ENCODE results near the gene IDH2.
"Not testable (repeated sequence)": the region's sequence is repeated elsewhere in the genome, so short reads cannot be mapped to it uniquely, and the experiment has no call there.

The IDH2 gene

DNA sequence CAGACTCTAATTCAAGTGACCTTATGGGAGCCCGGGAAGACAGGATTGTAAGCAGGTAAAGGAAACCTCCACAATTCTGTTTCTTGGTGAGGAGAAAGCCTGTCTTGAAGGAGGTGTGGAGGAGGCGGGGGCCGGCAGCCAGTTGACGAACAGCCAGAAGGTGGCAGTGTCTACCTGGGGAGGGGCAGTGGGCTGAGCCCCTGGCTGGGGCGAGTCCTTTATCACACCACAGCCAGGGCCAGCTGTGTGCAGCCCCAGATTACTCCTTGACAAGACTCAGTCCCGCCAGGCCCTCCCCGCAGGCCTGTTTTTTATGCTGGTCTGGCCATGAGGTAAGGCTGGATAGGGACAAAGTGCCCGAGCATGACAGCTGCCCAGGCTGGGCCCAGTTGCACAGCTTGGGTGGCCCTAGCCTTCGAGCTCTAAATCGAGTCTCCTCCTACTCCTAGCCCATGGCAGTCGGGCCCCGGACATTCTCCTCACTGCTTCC lies 40.9 kb upstream of the IDH2 start:
- DNase-seq (ENCODE audit: low read depth), result peak; percentile 94
- TF ChIP-seq POLR2A (IDR thresholded peaks at IDR 0.05; ENCODE audit: extremely low read depth, insufficient read length) (no peak), MYC (IDR thresholded peaks at IDR 0.05; ENCODE audit: low read depth, low read length) (peak; percentile 83)
- TF ChIP-seq, protein P1, sequence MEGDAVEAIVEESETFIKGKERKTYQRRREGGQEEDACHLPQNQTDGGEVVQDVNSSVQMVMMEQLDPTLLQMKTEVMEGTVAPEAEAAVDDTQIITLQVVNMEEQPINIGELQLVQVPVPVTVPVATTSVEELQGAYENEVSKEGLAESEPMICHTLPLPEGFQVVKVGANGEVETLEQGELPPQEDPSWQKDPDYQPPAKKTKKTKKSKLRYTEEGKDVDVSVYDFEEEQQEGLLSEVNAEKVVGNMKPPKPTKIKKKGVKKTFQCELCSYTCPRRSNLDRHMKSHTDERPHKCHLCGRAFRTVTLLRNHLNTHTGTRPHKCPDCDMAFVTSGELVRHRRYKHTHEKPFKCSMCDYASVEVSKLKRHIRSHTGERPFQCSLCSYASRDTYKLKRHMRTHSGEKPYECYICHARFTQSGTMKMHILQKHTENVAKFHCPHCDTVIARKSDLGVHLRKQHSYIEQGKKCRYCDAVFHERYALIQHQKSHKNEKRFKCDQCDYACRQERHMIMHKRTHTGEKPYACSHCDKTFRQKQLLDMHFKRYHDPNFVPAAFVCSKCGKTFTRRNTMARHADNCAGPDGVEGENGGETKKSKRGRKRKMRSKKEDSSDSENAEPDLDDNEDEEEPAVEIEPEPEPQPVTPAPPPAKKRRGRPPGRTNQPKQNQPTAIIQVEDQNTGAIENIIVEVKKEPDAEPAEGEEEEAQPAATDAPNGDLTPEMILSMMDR (IDR thresholded peaks at IDR 0.05; ENCODE audit: low read depth, low read length), result peak; percentile 82
- TF ChIP-seq, protein P2, sequence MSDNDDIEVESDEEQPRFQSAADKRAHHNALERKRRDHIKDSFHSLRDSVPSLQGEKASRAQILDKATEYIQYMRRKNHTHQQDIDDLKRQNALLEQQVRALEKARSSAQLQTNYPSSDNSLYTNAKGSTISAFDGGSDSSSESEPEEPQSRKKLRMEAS (IDR thresholded peaks at IDR 0.05; ENCODE audit: low read depth, low read length), result peak; percentile 69
- H3K4me3 ChIP-seq (ENCODE audit: low read depth, low read length), result peak overlapping the region; percentile 35

DNA sequence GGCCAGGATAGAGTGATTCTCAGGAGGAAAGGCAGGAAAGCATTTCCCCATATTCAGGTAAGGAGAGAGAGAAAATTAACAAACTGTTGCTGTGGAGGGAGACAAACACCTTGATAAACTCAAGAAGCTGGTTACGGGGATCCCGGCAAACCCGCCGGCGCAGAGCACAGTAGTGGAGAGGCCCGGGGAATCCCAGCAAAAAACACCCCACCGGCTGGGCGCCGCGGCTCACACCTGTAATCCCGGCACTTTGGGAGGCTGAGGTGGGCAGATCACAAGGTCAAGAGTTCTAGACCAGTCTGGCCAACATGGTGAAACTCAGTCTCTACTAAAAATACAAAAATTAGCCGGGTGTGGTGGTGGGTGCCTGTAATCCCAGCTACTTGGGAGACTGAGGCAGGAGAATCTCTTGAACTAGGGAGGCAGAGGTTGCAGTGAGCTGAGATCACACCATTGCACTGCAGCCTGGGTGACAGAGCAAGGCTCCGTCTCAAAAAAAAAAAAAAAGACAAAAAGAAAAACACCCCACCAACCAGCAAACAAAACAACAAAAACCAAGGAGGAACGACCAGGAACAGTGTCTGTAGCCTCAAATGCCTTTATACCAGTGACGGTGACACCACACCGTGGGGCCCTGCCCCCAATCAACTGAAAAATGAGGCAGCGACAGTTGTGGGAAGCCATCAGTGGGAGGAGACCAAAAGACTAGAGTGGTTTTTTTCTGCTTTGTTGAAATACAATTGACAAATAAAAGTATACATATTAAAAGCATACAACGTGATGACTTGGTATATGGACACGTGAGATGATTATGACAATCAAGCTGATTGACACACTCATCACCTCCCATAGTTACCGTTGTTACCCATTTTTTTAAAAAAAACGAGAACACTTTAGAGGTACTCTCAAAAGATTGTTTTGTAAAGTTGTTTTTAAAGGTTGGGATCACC lies 40.2 kb upstream of the IDH2 start:
- H3K4me3 ChIP-seq (ENCODE audit: low read depth, low read length), result peak overlapping the region; percentile 35
- DNase-seq (ENCODE audit: low read depth), result peak; percentile 88
- TF ChIP-seq, protein P2 (IDR thresholded peaks at IDR 0.05; ENCODE audit: low read depth, low read length), result peak; percentile 70
- TF ChIP-seq MYC (IDR thresholded peaks at IDR 0.05; ENCODE audit: low read depth, low read length), result peak; percentile 70; the same call in 1 of the 2 replicates
- TF ChIP-seq, protein P1 (IDR thresholded peaks at IDR 0.05; ENCODE audit: low read depth, low read length), result no peak

DNA sequence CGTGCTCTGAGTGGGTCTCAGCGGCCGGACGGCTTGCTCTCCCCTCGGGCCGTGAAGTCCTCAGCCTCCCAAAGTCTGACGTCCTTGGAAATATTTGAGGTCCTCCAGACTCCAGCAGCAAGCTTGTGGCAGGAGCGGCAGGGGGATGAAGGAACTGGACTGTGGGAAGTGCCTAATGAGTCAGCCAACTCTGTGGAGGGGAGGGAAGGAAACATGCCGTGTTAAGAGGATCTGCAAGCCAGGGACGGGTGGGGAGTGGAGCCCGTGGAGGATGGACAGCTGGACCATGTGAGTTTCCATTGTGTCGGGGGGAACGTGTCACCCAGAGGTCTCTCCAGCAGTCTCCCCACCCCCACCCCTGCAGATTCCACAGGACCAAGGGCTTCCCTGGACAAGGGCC lies 39.4 kb upstream of the IDH2 start:
- peak; percentile 57 for DNase-seq (ENCODE audit: low read depth)
- TF ChIP-seq POLR2A (IDR thresholded peaks at IDR 0.05; ENCODE audit: extremely low read depth, insufficient read length) (no peak), MYC (IDR thresholded peaks at IDR 0.05; ENCODE audit: low read depth, low read length) (no peak)
- TF ChIP-seq, protein P1 (IDR thresholded peaks at IDR 0.05; ENCODE audit: low read depth, low read length), result no peak
- H3K4me3 ChIP-seq (ENCODE audit: low read depth, low read length), result no peak overlapping the region

DNA sequence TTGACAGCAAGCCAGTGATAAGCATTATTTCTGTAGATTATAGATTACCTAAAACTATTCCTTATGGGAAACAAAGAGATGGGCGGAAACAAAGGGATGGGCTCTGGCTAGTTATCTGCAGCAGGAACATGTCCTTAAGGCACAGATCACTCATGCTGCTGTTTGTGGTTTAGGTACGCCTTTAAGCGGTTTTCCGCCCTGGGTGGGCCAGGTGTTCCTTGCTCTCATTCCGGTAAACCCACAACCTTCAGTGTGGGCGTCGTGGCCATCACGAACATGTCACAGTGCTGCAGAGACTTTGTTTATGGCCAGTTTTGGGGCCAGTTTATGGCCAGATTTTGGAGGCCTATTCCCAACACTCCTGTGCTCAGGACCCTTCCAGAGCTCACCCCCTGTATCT lies 37.3 kb upstream of the IDH2 start:
- not testable (repeated sequence) for DNase-seq (ENCODE audit: low read depth); H3K4me3 ChIP-seq (ENCODE audit: low read depth, low read length)

DNA sequence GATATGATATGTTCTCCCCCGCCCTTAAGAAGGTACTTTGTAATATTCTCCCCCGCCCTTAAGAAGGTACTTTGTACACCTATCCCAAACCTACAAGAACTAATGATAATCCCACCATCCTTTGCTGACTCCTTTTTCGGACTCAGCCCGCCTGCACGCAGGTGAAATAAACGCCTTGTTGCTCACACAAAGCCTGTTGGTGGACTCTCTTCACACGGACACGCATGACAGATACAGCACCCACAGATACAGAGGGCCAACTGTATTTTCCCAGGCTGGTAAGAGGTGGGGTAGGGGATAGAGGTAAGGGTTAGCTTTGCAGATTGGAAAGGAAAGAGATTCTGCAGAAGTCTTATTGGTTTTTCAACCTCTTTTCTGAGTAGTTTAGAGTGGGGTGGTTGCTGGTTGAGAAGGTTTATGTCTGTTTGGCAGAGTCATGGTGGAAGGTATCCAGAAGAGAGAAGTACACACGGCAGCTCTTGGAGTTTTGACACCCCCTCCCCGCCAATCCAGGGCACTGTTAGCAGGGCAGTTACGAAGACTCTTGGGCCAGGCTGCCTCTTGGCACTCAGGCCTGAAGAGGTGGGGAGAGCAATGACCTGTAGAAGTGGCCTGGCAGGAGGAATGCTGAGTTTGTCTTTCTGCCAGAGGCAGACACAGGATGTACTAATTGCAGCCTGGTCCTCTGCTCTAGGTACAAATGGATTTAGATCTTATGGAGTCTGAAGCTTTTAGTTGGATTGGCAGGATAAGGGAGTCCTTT lies 36.0 kb upstream of the IDH2 start:
- no peak overlapping the region for H3K4me3 ChIP-seq (ENCODE audit: low read depth, low read length)
- DNase-seq (ENCODE audit: low read depth), result no peak
- TF ChIP-seq, protein P2 (IDR thresholded peaks at IDR 0.05; ENCODE audit: low read depth, low read length), result no peak
- TF ChIP-seq POLR2A (IDR thresholded peaks at IDR 0.05; ENCODE audit: extremely low read depth, insufficient read length), result no peak
- TF ChIP-seq, protein P1 (IDR thresholded peaks at IDR 0.05; ENCODE audit: low read depth, low read length), result no peak
- no peak for TF ChIP-seq MYC (IDR thresholded peaks at IDR 0.05; ENCODE audit: low read depth, low read length)

DNA sequence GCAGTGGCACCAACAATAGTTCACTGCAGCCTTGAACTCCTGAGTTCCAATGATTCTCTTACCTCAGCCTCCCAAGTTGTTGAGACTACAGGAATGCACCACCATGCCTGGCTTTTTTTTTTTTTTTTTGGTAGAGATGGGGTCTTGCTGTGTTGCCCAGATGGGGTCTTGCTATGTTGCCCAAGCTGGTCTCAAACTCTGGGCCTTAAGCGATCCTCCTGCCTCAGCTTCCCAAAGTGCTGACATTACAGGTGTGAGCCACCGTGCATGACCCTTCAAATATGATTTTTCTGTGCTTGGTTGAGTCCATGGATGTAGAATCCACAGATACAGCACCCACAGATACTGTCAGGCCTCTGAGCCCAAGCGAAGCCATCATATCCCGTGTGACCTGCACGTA lies 30.2 kb upstream of the IDH2 start:
- no peak overlapping the region for H3K4me3 ChIP-seq (ENCODE audit: low read depth, low read length)
- no peak for DNase-seq (ENCODE audit: low read depth)
- TF ChIP-seq, protein P1 (IDR thresholded peaks at IDR 0.05; ENCODE audit: low read depth, low read length), result no peak
- no peak for TF ChIP-seq POLR2A (IDR thresholded peaks at IDR 0.05; ENCODE audit: extremely low read depth, insufficient read length)
- TF ChIP-seq, protein P2 (IDR thresholded peaks at IDR 0.05; ENCODE audit: low read depth, low read length), result no peak
- no peak for TF ChIP-seq MYC (IDR thresholded peaks at IDR 0.05; ENCODE audit: low read depth, low read length)

Measured in NB4 (cell line).